ENCODE results near the gene KATNAL2.

KATNAL2 gene, protein sequence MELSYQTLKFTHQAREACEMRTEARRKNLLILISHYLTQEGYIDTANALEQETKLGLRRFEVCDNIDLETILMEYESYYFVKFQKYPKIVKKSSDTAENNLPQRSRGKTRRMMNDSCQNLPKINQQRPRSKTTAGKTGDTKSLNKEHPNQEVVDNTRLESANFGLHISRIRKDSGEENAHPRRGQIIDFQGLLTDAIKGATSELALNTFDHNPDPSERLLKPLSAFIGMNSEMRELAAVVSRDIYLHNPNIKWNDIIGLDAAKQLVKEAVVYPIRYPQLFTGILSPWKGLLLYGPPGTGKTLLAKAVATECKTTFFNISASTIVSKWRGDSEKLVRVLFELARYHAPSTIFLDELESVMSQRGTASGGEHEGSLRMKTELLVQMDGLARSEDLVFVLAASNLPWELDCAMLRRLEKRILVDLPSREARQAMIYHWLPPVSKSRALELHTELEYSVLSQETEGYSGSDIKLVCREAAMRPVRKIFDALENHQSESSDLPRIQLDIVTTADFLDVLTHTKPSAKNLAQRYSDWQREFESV

GRCh38 chr18:46917108-46917802 is at the start of gene KATNAL2, which contains the start of gene PIAS2:
TSS of gene KATNAL2 (plus strand) at chr18:46917602. CDS start at chr18:46946873, 29,271 bp downstream.
TSS of gene PIAS2 (minus strand) at chr18:46917507. CDS start at chr18:46917345, 162 bp downstream.
- DNase-seq, result peak; percentile 85

GRCh38 chr18:46868169-46868921 is 49.1 kb upstream of the KATNAL2 start:
- DNase-seq, result no peak

DNA sequence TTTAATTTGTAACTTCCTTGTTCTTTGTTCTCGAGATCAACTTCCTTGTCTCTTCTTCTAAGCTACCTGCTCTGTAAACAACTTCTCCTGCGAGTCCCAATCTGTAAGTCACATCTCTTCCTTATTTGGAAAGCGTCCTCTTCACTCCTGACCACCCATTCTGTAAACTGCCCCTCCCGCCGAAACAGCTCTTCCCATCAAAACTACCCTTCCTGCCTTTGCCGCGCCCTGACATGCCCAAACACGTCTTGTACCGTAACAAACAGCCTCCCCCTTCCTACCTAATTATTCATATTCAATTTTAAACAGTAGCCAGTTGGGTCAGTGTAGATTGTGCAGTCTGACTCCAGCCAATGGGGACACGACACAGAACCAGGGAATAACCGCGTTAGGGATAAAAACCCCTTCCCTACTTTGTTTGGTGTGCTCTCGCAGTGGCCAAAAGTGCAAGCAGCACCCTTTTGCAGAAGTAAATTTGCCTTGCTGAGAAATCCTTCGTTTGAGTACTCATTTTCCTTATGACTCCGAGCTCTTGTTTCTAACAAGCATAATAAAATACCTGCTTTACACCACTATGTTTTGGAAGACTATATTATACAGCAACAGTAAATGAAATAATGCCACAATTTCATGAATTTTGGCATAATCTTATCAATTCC is 39.9 kb upstream of the KATNAL2 start:
- DNase-seq, result no peak

- DNase-seq, result no peak
Measured at GRCh38 chr18:46883180-46883579, 34.2 kb upstream of the KATNAL2 start.

DNA sequence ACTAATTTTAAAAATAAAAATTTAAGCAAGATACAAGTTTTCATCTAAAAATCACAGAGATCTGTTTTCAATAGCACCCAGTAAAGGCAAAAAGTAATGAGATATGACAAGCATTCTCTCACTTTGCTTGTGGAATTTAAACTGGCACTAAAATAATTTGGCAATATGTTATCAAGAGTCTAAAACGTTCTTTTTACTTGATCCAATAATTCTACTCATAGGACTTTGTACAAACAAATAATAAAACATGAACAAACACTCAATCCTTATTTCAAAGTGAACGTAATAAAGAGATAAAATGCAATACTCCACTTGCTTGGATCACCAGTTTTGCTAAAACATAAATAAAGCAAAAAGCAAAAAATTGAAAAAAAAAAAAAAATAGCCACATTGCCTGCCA is 30.5 kb upstream of the KATNAL2 start:
- no peak for DNase-seq

GRCh38 chr18:46888965-46889364 is 28.4 kb upstream of the KATNAL2 start:
- no peak for DNase-seq

DNA sequence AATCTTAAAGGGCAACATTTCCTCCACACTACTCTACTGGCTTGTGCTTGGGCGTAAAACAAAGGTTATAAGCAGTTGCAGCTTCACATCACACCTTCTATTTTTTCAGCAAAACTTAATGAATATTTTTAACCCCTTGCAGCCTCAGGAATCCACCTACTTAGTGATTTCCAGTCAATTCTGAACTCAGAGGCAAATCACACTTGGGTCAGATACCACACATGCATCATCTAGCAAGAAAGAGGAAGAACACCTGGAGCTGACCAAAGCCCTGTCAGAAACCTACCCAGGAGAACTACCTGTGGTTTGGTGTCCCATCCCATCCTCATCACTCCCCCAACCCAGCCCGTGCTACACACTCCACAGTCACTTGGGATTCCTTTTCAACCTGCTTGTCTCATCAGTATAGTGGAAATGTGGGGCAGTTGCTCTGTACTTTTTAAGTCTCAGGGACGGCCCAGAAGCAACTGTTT is 25.6 kb upstream of the KATNAL2 start:
- no peak for DNase-seq

DNA sequence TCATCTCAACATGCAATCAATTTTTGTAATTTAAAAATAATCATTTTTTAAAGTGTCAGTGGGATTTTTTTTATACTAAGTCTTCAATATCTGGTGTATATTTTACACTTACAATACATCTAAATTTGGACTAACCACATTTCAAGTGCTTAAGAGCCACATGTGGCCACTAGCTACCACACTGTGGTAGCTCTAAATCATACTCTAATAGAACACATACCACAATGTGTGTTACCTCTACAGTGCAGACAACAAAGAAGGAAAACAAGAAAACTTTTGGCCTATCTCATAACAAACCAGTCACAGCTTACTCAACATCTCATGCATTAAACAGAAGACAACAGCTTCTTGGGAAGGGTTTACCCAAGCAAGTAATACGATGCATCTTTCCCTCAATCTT is 24.6 kb upstream of the KATNAL2 start:
- DNase-seq, result no peak

DNA sequence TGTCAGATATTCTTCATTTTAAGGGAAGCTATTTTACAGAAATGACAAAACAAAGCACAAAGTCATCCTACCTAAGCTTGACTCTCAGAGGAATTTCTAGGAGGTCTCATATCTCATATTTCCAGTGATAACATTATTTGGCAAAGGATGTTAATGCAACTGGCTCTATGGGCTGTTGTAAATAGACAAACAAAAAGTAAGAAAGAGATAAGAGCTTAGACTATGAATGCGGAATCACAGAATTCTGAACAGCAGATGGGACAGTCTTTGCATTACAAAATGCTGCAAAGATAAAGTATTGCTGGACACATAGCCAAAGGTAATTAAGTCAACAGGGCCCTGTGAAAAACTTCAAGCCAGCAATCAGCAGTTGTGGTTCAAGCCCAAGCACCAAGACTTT is 24.0 kb upstream of the KATNAL2 start:
- DNase-seq, result no peak

- no peak for DNase-seq
Measured at GRCh38 chr18:46894124-46894523, 23.3 kb upstream of the KATNAL2 start.

DNA sequence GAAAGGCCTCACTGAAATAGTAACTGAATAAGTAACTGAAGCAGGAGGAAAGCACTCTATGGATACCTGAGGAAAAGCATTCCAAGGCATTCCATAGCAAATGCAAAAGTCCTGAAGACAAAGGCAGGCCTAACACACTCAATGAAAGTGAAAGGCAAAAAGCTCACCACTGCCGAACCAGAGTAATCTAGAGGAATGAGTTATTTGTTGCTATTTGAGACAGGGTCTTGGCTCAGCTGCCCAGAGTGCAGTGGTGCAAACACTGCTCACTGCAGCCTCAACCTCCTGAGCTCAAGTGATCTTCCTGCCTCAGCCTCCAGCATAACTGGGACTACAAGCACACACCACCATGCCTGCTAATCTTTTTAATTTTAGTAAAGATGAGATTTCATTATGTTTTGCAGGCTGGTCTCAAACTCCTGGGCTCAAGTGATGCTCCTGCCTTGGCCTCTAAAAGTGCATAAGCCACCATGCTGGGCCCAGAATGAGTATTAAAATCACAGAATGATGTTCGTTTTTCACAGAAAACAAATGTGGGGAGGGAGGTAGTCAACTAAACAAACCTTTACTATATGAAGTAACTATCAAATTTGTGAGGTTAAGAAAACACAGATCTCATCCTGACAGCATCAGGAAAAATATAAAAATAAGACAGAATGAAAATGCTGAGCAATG is 18.0 kb upstream of the KATNAL2 start:
- DNase-seq, result no peak

DNA sequence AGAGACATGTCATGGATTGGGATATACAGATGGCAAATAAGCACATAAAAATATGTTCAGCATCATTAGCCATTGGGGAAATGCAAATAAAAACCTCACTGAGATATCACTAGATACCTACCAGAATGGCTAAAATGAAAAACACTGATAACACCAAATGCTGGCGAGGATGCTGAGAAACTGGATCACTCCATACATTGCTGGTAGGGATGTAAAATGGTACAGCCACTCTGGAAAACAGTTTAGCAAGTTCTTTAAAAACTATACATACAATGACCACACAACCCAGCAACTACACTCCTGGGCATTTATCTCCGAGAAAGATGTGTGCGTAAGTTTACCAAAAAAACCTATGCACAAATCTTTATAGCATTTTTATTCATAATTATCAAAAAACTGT is 14.0 kb upstream of the KATNAL2 start:
- no peak for DNase-seq

GRCh38 chr18:46909497-46909896 is 7.9 kb upstream of the KATNAL2 start:
- DNase-seq, result no peak

- DNase-seq, result no peak
Measured at GRCh38 chr18:46910856-46911255, 6.5 kb upstream of the KATNAL2 start.

DNA sequence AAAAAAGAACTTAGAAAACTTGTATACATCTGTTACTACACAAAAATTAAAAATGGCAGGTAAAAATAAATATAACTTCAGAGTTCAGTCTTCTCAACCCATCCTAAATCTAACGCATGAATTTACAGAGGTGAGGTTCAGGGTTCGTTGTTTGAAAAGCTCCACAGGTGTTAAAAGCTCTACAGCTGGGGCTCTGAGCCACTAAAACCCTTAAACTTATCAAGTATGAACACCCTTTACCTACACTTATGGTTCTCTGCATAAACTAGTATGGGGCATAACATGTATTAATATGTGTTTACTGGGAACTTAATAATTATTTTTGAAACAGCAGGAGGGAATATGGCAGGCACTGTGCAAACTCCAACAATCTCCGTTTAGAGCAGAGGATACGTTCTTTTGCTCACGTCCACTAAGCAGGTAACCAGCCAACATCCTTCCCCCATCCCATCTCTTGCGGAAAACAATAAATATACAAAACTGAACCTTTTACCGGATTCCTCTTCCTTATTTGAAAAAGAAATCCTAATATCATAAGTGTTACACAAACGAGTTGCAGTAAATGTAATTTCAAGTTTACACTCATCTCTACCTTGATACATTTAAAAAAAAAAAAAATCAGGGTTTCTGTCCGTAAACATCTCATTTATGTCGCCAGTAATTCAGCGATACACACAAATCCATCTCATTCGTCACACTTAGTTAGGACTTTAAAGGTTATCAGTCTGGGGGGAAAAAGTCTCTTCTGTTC is 1.4 kb upstream of the KATNAL2 start:
- DNase-seq, result peak; percentile 29

- peak; percentile 56 for DNase-seq
Measured at GRCh38 chr18:46916551-46917107, 773 bp upstream of the KATNAL2 start.

- DNase-seq, result peak; percentile 56
Measured at GRCh38 chr18:46917803-46918600, 600 bp downstream of the KATNAL2 start.

DNA sequence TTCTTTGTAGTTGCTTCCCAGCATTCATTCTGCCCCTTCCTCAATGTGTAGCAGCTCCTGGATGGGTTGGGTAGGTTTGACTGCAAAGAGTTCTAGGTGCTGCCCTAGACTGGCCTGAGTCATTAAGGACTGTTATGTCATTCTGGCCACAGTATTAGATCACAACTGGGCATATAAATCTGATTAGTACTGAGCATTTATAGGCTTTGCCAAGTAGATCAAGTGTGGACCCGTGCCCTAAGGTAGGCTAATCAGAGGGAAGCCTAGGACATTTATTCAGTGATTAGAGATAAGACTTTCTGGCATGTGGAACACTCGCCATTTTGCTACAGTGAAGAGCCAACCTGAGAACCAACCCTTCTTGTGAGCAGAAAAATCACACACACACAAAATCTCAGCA is 2.7 kb downstream of the KATNAL2 start:
- DNase-seq, result no peak

DNA sequence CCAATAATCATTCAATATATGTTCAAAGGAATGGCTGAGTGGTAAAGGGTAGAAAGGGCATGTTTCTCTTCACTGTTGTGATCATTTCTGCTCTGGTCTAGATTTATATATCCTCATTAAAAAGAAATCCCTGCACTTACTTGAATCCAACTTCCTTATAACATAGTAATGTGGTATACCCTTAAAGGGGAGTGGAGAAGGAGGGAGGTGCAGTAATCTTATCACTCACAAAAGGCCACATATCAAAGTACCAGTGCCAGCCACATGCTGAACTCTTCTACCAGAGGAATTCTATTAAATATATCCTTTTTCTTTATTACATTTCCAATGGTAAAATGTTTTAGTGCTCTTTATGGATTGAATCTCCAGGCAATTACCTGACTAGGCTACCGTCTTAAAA is 3.3 kb downstream of the KATNAL2 start:
- DNase-seq, result no peak

Data from NCI-H1105 treated with DMSO at 0.1 percent for 48 hours (cell line).